GM20000 (cell line): ENCODE data around the gene LCN10.
"Not testable (repeated sequence)": the region's sequence is repeated elsewhere in the genome, so short reads cannot be mapped to it uniquely, and the experiment has no call there.

Experiments used
- DNase-seq: peaks from one replicate; pipeline ENCODE4 v3.0.0; 2012; ENCODE audit warnings: low spot score
- CTCF ChIP-seq: IDR thresholded peaks from 2 replicates; pipeline ENCODE4 v1.5.1; 2012; ENCODE audit warnings: mild to moderate bottlenecking, control low read depth; ENCODE audit errors: extremely low read depth, missing control alignments

LCN10 gene

GRCh38 chr9:136710543-136710942 is 32.2 kb downstream of the LCN10 start:
- no peak for DNase-seq
- TF ChIP-seq CTCF, result no peak

- no peak for TF ChIP-seq CTCF
- no peak for DNase-seq
Observed at GRCh38 chr9:136709454-136710109, 33.2 kb downstream of the LCN10 start.

- no peak for TF ChIP-seq CTCF
- DNase-seq, result no peak
Observed at GRCh38 chr9:136707849-136708517, 34.8 kb downstream of the LCN10 start.

- DNase-seq, result no peak
- TF ChIP-seq CTCF, result no peak
Observed at GRCh38 chr9:136707011-136707410, 35.7 kb downstream of the LCN10 start.

- no peak for DNase-seq
- TF ChIP-seq CTCF, result no peak
Observed at GRCh38 chr9:136705564-136705963, 37.2 kb downstream of the LCN10 start.

- DNase-seq, result not testable (repeated sequence)
Observed at GRCh38 chr9:136704741-136705140, 38.0 kb downstream of the LCN10 start.

GRCh38 chr9:136703276-136703860 is 39.4 kb downstream of the LCN10 start:
- no peak for DNase-seq
- TF ChIP-seq CTCF, result no peak
